ENCODE results near the gene TEKT2. TPM values are rescaled to one million over a fixed set of nuclear protein-coding genes. Genes with fewer than 3 reads are reported as not detected.
A peak's percentile ranks its signal among the peaks of the same experiment; 100 is the strongest.

The TEKT2 gene
- total RNA-seq, 4 donors from 2014 or later, result 0.38 TPM; not detected in 3

DNA sequence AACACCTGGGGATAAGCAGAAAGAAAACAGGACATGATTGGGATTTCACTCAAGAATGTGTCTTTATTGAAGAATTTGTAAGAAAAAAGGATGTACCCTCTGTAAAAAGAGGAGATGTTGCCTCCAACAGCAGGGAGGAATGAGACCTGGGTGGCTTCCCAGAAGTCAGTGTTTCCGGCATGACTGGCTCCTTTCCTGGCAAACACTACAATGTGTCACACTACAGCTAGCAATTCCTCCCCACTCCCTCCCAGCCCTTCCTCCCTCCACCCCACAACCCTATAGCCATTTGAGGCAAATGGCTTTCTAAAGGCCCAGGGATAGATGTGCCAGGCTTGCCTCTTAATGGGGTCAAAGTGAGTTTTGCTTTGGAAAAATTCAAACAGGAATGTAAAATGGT lies 52.6 kb downstream of the TEKT2 start:
- WGBS, 2 donors, result 26 to 31% methylated on average over 1 of the region's 1 CpG
- intact Hi-C loops (cut with DNase I; ENCODE audit: low total_unique reads), result no loop called here
- DNase-seq (ENCODE audit: low spot score in 2 of 2), result peak in 1 of 2 donors; percentile 45
- H3K4me3 ChIP-seq (ENCODE audit: low read depth, poor library complexity, severe bottlenecking), result no peak overlapping the region
- no peak for TF ChIP-seq CTCF (IDR thresholded peaks at IDR 0.05)
- TF ChIP-seq POLR2A (IDR thresholded peaks at IDR 0.05), result no peak

DNA sequence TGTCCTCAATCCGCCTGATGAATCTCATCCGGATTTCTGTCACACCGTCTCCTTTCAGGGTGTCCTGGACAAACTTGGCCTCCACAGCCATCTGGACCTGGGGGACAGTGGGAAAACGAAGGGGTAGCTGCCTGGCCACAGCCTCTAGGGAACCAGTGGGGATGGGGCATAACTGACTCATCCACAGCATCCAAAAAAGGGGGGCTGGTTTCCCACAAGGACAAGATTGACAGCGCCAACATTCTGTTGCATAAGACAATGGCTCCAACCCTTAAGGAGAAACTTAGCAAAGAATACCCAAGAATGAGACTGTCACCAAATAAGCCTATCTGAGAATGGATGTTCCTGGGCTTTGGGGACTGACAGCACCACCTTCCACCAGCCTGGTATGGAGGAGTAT lies 53.3 kb downstream of the TEKT2 start:
- intact Hi-C loops (cut with DNase I; ENCODE audit: low total_unique reads), result no loop called here
- DNase-seq (ENCODE audit: low spot score in 2 of 2), result no peak
- WGBS, 2 donors, result 73% methylated on average over 5 of the region's 5 CpGs
- TF ChIP-seq CTCF (IDR thresholded peaks at IDR 0.05) (no peak), POLR2A (IDR thresholded peaks at IDR 0.05) (no peak)
- H3K4me3 ChIP-seq (ENCODE audit: low read depth, poor library complexity, severe bottlenecking), result no peak overlapping the region

DNA sequence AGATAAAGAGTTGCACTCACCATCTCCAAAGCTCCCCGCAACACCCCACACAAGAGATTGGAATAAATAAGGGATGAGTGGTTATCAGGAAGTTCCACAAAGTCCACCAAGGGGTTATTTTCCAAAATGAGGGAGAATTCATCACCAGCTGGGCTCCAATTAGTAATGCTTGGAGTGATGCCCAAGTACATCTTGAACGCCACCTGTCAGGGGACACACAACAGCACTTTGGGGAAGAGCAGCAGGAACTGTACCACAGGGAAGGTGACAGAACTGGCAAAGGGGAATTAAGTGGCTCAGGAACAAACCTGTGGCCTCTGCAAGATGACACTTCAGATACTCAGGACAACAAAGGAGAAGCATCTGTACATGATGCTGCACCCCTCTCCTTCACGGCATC lies 53.9 kb downstream of the TEKT2 start:
- DNase-seq (ENCODE audit: low spot score in 2 of 2), result no peak
- WGBS, 2 donors, result 88 to 91% methylated on average over 3 of the region's 3 CpGs
- intact Hi-C loops (cut with DNase I; ENCODE audit: low total_unique reads), result no loop called here
- TF ChIP-seq CTCF (IDR thresholded peaks at IDR 0.05) (no peak), POLR2A (IDR thresholded peaks at IDR 0.05) (no peak)
- H3K4me3 ChIP-seq (ENCODE audit: low read depth, poor library complexity, severe bottlenecking), result no peak overlapping the region

Other genes starting within 250 kb of the TEKT2 start
- gene AGO1, start 200.9 kb upstream of the TEKT2 start, total RNA-seq, result 10 to 100 TPM; 18.2 to 29.5 (median 22.5) TPM
- 10 to 100 TPM; 11.5 to 25.8 (median 20.9) TPM for gene AGO3, start 153.0 kb upstream of the TEKT2 start, total RNA-seq
- gene ADPRS, start 4.8 kb downstream of the TEKT2 start, total RNA-seq, result 100 to 1,000 TPM in 1 of 4 donors, 10 to 100 TPM in 3; 54.5 to 119 (median 71.2) TPM
- 1 to 10 TPM; 4.8 to 9.8 (median 7.6) TPM for gene COL8A2, start 41.1 kb downstream of the TEKT2 start, total RNA-seq
- 100 to 1,000 TPM in 2 of 4 donors, 10 to 100 TPM in 2; 78.3 to 113 (median 104) TPM for gene TRAPPC3, start 65.4 kb downstream of the TEKT2 start, total RNA-seq
- gene MAP7D1, start 72.1 kb downstream of the TEKT2 start, total RNA-seq, result 100 to 1,000 TPM; 115 to 171 (median 153) TPM
- 100 to 1,000 TPM in 1 of 4 donors, 10 to 100 TPM in 3; 64.1 to 102 (median 76.9) TPM for gene THRAP3, start 140.3 kb downstream of the TEKT2 start, total RNA-seq
- gene SH3D21, start 222.3 kb downstream of the TEKT2 start, total RNA-seq, result 10 to 100 TPM in 3 of 4 donors, 1 to 10 TPM in 1; 9.8 to 20.9 (median 14.6) TPM
- gene EVA1B, start 239.6 kb downstream of the TEKT2 start, total RNA-seq, result 10 to 100 TPM; 29.8 to 35.5 (median 34.3) TPM

Data from lower leg skin (tissue), 4 donors.